Neutrophil (primary cell): ENCODE results near the gene MMP19.
"Not testable (repeated sequence)": the region's sequence is repeated elsewhere in the genome, so short reads cannot be mapped to it uniquely, and the experiment has no call there.

Experiments
- H3K27ac ChIP-seq: fragments of 200-600 bp; sonication (generic); 2 replicates; pipeline ENCODE4 v1.5.1; 2016; ENCODE audit warnings: mild to moderate bottlenecking, moderate library complexity
- H3K27me3 ChIP-seq: fragments of 200-600 bp; sonication (generic); 2 replicates; pipeline ENCODE4 v1.6.0; 2016; ENCODE audit warnings: mild to moderate bottlenecking
- H3K36me3 ChIP-seq: fragments of 200-600 bp; sonication (generic); 2 replicates; pipeline ENCODE4 v1.5.1; 2017
- H3K4me1 ChIP-seq, 2 experiments: fragments of 200-600 bp in 1 of 2; sonication (generic) in 1 of 2; 1 replicate in 1 of 2; 2 replicates in 1 of 2; pipeline versions ENCODE4 v1.5.1 to v1.6.1; 2013 to 2016; ENCODE audit warnings: low read depth in 1 of 2, low read length in 1 of 2, mild to moderate bottlenecking in 1 of 2, moderate library complexity in 1 of 2; ENCODE audit not compliant: control insufficient read depth in 1 of 2, insufficient read depth in 1 of 2
- H3K4me3 ChIP-seq, 2 experiments: fragments of 200-600 bp in 1 of 2; sonication (generic) in 1 of 2; 1 replicate in 1 of 2; 2 replicates in 1 of 2; pipeline ENCODE4 v1.5.1; 2013 to 2016; ENCODE audit warnings: low read depth in 1 of 2, low read length in 1 of 2, mild to moderate bottlenecking in 1 of 2, moderate library complexity in 1 of 2
- H3K9me3 ChIP-seq: fragments of 200-600 bp; sonication (generic); 2 replicates; pipeline ENCODE4 v1.5.1; 2016
- CTCF ChIP-seq: fragments of 200-600 bp; sonication (generic); IDR thresholded peaks from 2 replicates; pipeline ENCODE4 v1.5.1; 2016; ENCODE audit warnings: antibody characterized with exemption

The MMP19 gene

GRCh38 chr12:55874443-55874842 is 31.7 kb upstream of the MMP19 start:
- Histone ChIP-seq H3K36me3 (no peaks in the 10 kb centered on the region), H3K27me3 (no peaks in the 10 kb centered on the region), H3K4me3 (no peak overlapping the region), H3K4me1 (no peaks in the 10 kb centered on the region), H3K9me3 (no peaks in the 10 kb centered on the region), H3K27ac (no peak overlapping the region)
- no peak for TF ChIP-seq CTCF

- not testable (repeated sequence) for H3K27me3 ChIP-seq, H3K4me3 ChIP-seq, H3K27ac ChIP-seq, H3K4me1 ChIP-seq, H3K9me3 ChIP-seq, H3K36me3 ChIP-seq
Observed at GRCh38 chr12:55866454-55867004, 23.8 kb upstream of the MMP19 start.

- H3K4me1 ChIP-seq: no peaks in the 10 kb centered on the region
- no peak for TF ChIP-seq CTCF
- no peak overlapping the region for H3K4me3 ChIP-seq
- no peak overlapping the region for H3K27ac ChIP-seq
- no peaks in the 10 kb centered on the region for H3K27me3 ChIP-seq
- no peaks in the 10 kb centered on the region for H3K9me3 ChIP-seq
- H3K36me3 ChIP-seq: no peaks in the 10 kb centered on the region
Observed at GRCh38 chr12:55865327-55865726, 22.6 kb upstream of the MMP19 start.

- not testable (repeated sequence) for H3K9me3 ChIP-seq, H3K36me3 ChIP-seq, H3K27me3 ChIP-seq, H3K27ac ChIP-seq, H3K4me3 ChIP-seq, H3K4me1 ChIP-seq
Observed at GRCh38 chr12:55862931-55863330, 20.2 kb upstream of the MMP19 start.

GRCh38 chr12:55862286-55862685 is 19.6 kb upstream of the MMP19 start:
- Histone ChIP-seq H3K27ac (no peak overlapping the region), H3K36me3 (no peaks in the 10 kb centered on the region), H3K9me3 (no peaks in the 10 kb centered on the region), H3K4me1 (no peaks in the 10 kb centered on the region), H3K27me3 (no peaks in the 10 kb centered on the region), H3K4me3 (no peak overlapping the region)
- TF ChIP-seq CTCF: no peak

GRCh38 chr12:55861871-55862270 is 19.1 kb upstream of the MMP19 start:
- TF ChIP-seq CTCF: no peak
- H3K4me1 ChIP-seq: no peaks in the 10 kb centered on the region
- H3K27ac ChIP-seq: no peak overlapping the region
- no peaks in the 10 kb centered on the region for H3K36me3 ChIP-seq
- no peaks in the 10 kb centered on the region for H3K9me3 ChIP-seq
- no peak overlapping the region for H3K4me3 ChIP-seq
- H3K27me3 ChIP-seq: no peaks in the 10 kb centered on the region

GRCh38 chr12:55861396-55861795 is 18.7 kb upstream of the MMP19 start:
- H3K36me3 ChIP-seq: no peaks in the 10 kb centered on the region
- no peaks in the 10 kb centered on the region for H3K9me3 ChIP-seq
- TF ChIP-seq CTCF: no peak
- no peaks in the 10 kb centered on the region for H3K4me1 ChIP-seq
- no peaks in the 10 kb centered on the region for H3K27me3 ChIP-seq
- no peak overlapping the region for H3K4me3 ChIP-seq
- no peak overlapping the region for H3K27ac ChIP-seq
